Kidney epithelial cell (primary cell): ENCODE results near the gene EHBP1. TPM values are rescaled to one million over a fixed set of nuclear protein-coding genes. Genes with fewer than 3 reads are reported as not detected.

Source experiments
- DNase-seq: peaks from one replicate; pipeline ENCODE4 v3.0.0-alpha.2; 2010; ENCODE audit warnings: low read depth
- H3K27me3 ChIP-seq: 2 replicates; pipeline ENCODE4 v1.6.0; 2011; ENCODE audit warnings: low read length; ENCODE audit not compliant: control insufficient read depth, insufficient read depth
- H3K36me3 ChIP-seq: 2 replicates; pipeline ENCODE4 v1.5.1; 2011; ENCODE audit warnings: low read length; ENCODE audit not compliant: control insufficient read depth, insufficient read depth
- H3K4me3 ChIP-seq: 2 replicates; pipeline ENCODE4 v1.5.1; 2011; ENCODE audit warnings: low read depth, mild to moderate bottlenecking, control low read depth, low read length
- CTCF ChIP-seq: IDR thresholded peaks from 2 replicates; pipeline ENCODE4 v1.5.1; 2011; ENCODE audit warnings: mild to moderate bottlenecking, moderate library complexity, low read length, control low read depth, inconsistent platforms; ENCODE audit not compliant: insufficient read depth, poor library complexity, severe bottlenecking
- total RNA-seq: library from RNA; depleted of rRNA; stranded (reverse); fragments of >200 nt; gene quantifications from 2 replicates; pipeline ENCODE4 v1.2.3, GENCODE V29; 2015

The EHBP1 gene
- total RNA-seq, 1 donor from 2014 or later: 22.9 TPM

GRCh38 chr2:62871506-62871905 lies 166.0 kb downstream of the EHBP1 start:
- no peaks in the 10 kb centered on the region for H3K27me3 ChIP-seq
- H3K4me3 ChIP-seq: no peak overlapping the region
- DNase-seq: no peak
- H3K36me3 ChIP-seq: no peaks in the 10 kb centered on the region
- no peak for TF ChIP-seq CTCF

- TF ChIP-seq CTCF: no peak
- H3K27me3 ChIP-seq: no peaks in the 10 kb centered on the region
- H3K4me3 ChIP-seq: no peak overlapping the region
- DNase-seq: no peak
- H3K36me3 ChIP-seq: no peaks in the 10 kb centered on the region
Measured at GRCh38 chr2:62873603-62874002, 168.1 kb downstream of the EHBP1 start.

GRCh38 chr2:62874881-62875383 lies 169.4 kb downstream of the EHBP1 start:
- H3K36me3 ChIP-seq: no peaks in the 10 kb centered on the region

GRCh38 chr2:62881162-62881795 lies 175.8 kb downstream of the EHBP1 start:
- Histone ChIP-seq H3K36me3 (no peaks in the 10 kb centered on the region), H3K4me3 (no peak overlapping the region), H3K27me3 (no peaks in the 10 kb centered on the region)
- DNase-seq: no peak
- no peak for TF ChIP-seq CTCF

More at GRCh38 chr2:62874881-62875383, 169.4 kb downstream of the EHBP1 start:
- no peak for DNase-seq
- Histone ChIP-seq H3K27me3 (no peaks in the 10 kb centered on the region), H3K4me3 (no peak overlapping the region)
- TF ChIP-seq CTCF: no peak

- TF ChIP-seq CTCF: no peak
- H3K36me3 ChIP-seq: no peaks in the 10 kb centered on the region
- H3K27me3 ChIP-seq: no peaks in the 10 kb centered on the region
- DNase-seq: no peak
- no peak overlapping the region for H3K4me3 ChIP-seq
Measured at GRCh38 chr2:62883629-62884028, 178.1 kb downstream of the EHBP1 start.

- no peak for DNase-seq
- Histone ChIP-seq H3K36me3 (no peaks in the 10 kb centered on the region), H3K27me3 (no peaks in the 10 kb centered on the region), H3K4me3 (no peak overlapping the region)
- TF ChIP-seq CTCF: no peak
Measured at GRCh38 chr2:62884086-62884485, 178.6 kb downstream of the EHBP1 start.
